ENCODE results near the gene MRM2. TPM values are rescaled to one million over a fixed set of nuclear protein-coding genes. Genes with fewer than 3 reads are reported as not detected.

The MRM2 gene
- polyA plus RNA-seq, 2 of the 4 experiments (the other 2 are of a cell fraction), result 35.6 to 44.0 TPM

GRCh38 chr7:2193575-2194305 lies 48.3 kb downstream of the MRM2 start:
- no peak for ATAC-seq
- no peak overlapping the region for H3K4me3 ChIP-seq
- H3K9me3 ChIP-seq, result peaks cover 15% of the 10 kb centered on the region
- ChIA-PET POLR2A (no interaction called here), CTCF (interaction anchor here (1.7 to 2.6 kb wide), 2 partner anchors 15 to 124 kb away, joined by 4 to 11 read pairs; no protein-coding TSS in a partner anchor)
- H3K4me1 ChIP-seq, result no peaks in the 10 kb centered on the region
- TF ChIP-seq SMC3 (IDR thresholded peaks at IDR 0.05) (no peak), CHD4 (IDR thresholded peaks at IDR 0.05; ENCODE audit: borderline replicate concordance) (no peak), RARB (CRISPR knock-in tag; IDR thresholded peaks at IDR 0.05) (no peak), CBX8 (IDR thresholded peaks at IDR 0.05) (no peak), BCL3 (IDR thresholded peaks at IDR 0.05) (no peak), CBX2 (IDR thresholded peaks at IDR 0.05; ENCODE audit: borderline replicate concordance, low read depth) (no peak), HMGXB4 (CRISPR knock-in tag; IDR thresholded peaks at IDR 0.05; ENCODE audit: borderline replicate concordance) (no peak), ESRRA (IDR thresholded peaks at IDR 0.05; ENCODE audit: borderline replicate concordance, low read length) (no peak), KDM5A (IDR thresholded peaks at IDR 0.05) (no peak), MAX (IDR thresholded peaks at IDR 0.05) (no peak)
- H3K4me2 ChIP-seq, result no peak overlapping the region
- 92% methylated on average over 19 of the region's 19 CpGs for WGBS (ENCODE audit: missing lambda C conversion rate)
- no peak for DNase-seq (ENCODE audit: low read depth in 1 of 2, low spot score in 1 of 2)
- no peak overlapping the region for H3K27ac ChIP-seq
- no peak for FAIRE-seq

- no peak overlapping the region for H3K27ac ChIP-seq
- no peak overlapping the region for H3K4me2 ChIP-seq
- H3K9me3 ChIP-seq, result peaks cover 17% of the 10 kb centered on the region
- 91% methylated on average over 16 of the region's 18 CpGs for WGBS (ENCODE audit: missing lambda C conversion rate)
- 0 out of 6 replicates have a peak, but pooled peaks of 1 of the 2 experiments have one; percentile 34 for ATAC-seq
- H3K4me1 ChIP-seq, result no peaks in the 10 kb centered on the region
- no peak for FAIRE-seq
- no peak overlapping the region for H3K4me3 ChIP-seq
- ChIA-PET CTCF (no interaction called here), POLR2A (no interaction called here)
- TF ChIP-seq FOSL2 (IDR thresholded peaks at IDR 0.05) (no peak), FOSL2 (CRISPR knock-in tag; IDR thresholded peaks at IDR 0.05) (no peak), NR3C1 (IDR thresholded peaks at IDR 0.05) (no peak), RCOR1 (IDR thresholded peaks at IDR 0.05; ENCODE audit: low read depth, low read length) (no peak), JUN (IDR thresholded peaks at IDR 0.05) (no peak), CBX8 (IDR thresholded peaks at IDR 0.05) (no peak), CHD4 (IDR thresholded peaks at IDR 0.05; ENCODE audit: borderline replicate concordance) (no peak), CBX2 (IDR thresholded peaks at IDR 0.05; ENCODE audit: borderline replicate concordance, low read depth) (no peak), ELK1 (IDR thresholded peaks at IDR 0.05; ENCODE audit: low read depth, low read length) (no peak), NPAS2 (CRISPR knock-in tag; IDR thresholded peaks at IDR 0.05; ENCODE audit: borderline replicate concordance) (no peak), RAD21 (conservative IDR thresholded peaks at IDR 0.05 in 1 of 2, IDR thresholded peaks at IDR 0.05 in 1 of 2) (no peak), TFCP2L1 (CRISPR knock-in tag; IDR thresholded peaks at IDR 0.05) (no peak), FOXS1 (CRISPR knock-in tag; IDR thresholded peaks at IDR 0.05) (no peak), BCL3 (IDR thresholded peaks at IDR 0.05) (no peak), MYC (IDR thresholded peaks at IDR 0.05; ENCODE audit: borderline replicate concordance, low read length) (no peak), JUNB (IDR thresholded peaks at IDR 0.05) (no peak), CTCF (IDR thresholded peaks at IDR 0.05) (no peak)
- DNase-seq (ENCODE audit: low read depth in 1 of 2, low spot score in 1 of 2), result no peak
Measured at GRCh38 chr7:2192831-2193534, 49.0 kb downstream of the MRM2 start.

Data from A549 (cell line).